Stimulated activated CD4-positive, alpha-beta T cell treated with anti-CD3 and anti-CD28 coated beads, Interleukin-1b, Interleukin-23, amount 100 ng/mL, for 4 hours (primary cell): ENCODE measurements around the gene PKHD1.
"Not testable (repeated sequence)": the region's sequence is repeated elsewhere in the genome, so short reads cannot be mapped to it uniquely, and the experiment has no call there.

Experiments
- DNase-seq, 2 donors: peaks; one replicate each; pipeline ENCODE4 v3.0.0-alpha.2; 2020; ENCODE audit warnings: low read depth in 2 of 2

The PKHD1 gene

DNA sequence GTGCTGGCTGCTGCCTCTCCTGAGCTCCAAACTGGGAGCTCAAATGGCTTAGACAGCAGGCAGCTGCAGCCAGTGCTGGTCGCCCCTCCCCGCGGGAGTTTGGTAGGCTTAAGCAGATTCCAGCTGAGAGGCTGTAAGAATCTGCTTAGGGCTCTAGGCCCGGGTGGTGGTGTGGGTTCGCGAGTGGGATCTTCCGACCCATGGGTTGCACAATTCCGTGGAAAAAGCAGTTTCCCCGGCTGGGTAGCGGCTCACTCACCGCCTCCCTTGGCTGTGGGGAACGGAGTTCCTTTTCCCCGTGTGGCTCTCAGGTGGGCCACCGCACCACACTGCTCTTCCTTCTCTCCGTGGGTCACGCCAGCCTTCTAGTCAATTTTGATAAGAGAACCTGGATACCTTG lies 232.5 kb downstream of the PKHD1 start:
- no peak for DNase-seq

DNA sequence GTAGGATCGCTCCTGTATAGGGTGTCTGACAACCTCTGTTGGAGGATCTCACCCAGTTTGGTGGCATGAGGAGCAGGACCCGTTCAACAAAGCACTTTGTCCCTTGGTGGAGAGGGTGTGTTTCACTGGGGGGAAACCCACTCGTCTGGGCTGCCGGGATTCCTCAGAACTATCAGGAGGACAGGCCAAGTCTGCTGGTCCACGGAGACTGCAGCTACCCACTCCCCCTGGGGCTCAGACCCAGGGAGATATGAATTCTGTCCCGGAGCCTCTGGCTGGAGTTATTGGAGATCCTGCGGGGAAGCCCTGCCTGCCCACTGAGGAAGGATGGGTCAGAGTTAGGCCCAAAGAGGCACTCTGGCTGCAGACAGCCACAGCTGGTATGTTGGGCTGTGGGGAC lies 233.1 kb downstream of the PKHD1 start:
- no peak for DNase-seq

DNA sequence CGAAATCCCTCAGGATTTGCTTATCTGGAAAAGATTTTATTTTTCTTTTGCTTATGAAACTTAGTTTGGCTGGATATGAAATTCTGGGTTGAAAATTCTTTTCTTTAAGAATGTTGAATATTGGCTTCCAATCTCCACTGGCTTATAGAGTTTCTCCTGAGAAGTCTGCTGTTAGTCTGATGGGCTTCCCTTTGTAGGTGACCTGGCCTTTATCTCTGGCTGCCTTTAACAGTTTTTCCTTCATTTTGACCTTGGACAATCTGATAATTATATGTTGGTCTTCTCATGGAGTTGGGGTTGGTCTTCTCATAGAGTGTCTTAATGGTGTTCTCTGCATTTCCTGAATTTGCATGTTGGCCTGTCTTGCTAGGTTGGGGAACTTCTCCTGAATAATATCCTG lies 234.3 kb downstream of the PKHD1 start:
- not testable (repeated sequence) for DNase-seq

DNA sequence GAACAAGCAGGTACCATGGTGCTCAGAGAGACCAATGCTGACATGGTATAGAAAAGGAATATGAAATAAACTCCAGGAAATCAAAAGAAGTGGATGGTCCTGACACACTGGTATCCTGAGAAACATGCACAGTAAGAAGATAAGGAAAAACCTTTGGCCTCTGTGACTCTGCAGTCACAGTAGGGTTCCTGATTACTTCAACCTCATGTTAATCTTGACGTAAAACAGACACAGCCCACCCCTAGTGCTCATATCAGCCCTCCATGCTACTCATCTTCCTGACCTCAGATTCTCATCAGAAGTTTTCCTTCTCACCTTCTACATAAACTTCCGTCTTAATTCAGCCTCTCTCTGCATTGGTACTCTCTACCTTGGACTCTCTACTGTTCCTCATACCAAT lies 240.9 kb downstream of the PKHD1 start:
- DNase-seq: no peak

DNA sequence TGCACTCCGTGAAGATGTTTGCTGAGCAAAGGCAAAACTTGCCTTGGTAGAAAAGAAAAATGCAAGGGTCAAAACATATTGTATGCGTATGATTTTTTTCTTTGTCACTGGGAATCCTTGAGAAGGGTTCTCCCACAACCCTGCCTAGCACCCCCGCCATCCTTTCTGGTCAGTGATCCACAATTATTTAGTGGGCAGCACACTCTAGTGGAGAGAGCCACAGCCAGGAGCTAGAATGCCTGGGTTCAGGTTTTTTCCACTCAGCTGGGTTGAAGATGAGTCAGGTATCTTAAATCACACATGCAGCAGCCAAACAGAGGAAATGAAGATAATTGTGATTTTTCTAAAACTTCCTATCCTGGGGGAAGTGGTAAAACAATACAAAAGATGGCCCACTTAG lies 243.1 kb downstream of the PKHD1 start:
- DNase-seq: no peak

DNA sequence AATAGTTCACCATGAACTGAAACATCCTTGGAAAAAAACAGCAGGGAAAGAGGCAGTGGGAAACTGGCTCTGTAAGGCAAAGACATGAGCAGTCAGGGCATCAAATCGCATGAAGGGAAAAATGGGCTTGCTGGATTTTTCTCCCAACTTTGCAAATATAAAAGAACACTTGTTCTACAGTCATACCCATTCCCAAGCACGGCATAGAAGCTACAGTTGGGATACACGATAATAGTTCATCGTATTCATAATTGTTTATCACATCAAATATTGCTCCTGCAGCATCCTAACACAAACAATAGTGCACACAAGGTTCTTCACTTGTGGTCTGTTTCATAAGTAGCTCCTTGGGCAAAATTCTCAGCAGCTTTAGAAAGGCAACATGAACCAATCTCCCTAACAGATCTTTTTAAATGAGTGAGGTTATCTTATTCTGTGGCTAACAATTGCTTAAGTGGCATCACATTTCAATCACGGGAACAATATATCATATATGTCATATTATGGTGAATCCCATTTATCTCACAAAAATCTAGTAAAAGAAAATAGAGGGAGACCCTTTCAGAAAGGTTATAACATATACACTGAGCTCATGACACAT lies 243.9 kb downstream of the PKHD1 start:
- no peak for DNase-seq

DNA sequence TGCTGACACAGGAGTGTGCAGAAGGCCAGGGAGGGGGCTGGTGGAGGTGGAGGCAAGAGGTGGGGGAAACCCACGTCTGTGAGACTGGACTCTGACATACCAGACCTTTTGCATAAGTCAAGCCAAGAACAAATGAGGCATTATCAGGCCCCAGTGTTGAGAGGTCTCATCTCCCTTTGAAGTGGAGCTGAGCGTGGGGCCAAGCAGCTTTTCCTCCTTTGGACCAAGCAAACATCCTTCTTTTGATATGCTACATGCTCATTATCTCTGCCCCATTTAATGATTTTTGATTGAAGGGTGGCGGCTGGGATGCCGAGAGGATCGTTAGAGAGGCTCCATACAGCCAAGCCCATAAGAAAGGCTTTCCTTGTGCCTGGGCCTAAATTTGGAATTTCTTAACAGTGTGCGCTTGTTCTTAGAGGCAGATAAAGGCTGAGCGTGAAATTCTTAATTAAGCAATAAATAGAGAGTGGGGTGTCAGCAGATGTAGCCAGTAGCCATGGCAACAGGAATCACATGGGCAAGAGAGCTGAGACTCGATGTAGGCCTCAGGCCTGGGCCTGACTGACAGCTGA lies 244.5 kb downstream of the PKHD1 start:
- no peak for DNase-seq

DNA sequence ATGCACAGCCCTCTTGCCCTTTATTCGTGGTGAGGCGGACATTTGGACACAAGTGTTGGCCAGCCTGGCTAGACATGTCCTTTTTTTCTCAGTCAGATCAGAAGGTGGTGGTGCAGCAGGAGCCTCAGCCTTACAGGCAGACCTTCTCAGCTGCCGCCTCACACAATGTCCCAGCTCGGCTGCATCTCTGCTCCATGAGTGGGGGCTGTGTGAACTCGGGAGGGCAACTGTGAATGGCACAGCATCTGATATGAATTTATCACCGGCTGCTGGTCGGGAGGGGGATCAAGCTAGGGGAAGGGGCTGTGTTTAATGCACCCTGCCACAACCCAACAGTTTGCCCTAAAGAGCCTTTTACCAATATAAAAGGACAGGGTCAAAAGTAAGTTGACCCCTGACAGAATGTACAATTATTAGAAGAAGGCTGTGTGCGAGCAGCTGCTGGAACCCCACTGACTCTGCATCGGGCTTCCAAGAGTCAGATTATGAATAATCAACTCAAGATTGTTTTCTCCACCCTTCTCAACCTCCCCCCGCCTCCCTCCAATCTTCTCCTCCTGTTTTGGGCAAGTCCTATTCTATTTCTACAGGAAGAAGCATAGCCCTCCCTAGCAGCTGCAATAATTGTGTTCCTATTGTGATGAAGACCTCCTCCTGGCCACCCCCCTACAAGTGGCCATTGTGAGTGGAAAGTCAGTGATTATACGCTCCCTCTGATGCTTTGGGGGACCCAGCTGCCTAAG lies 245.2 kb downstream of the PKHD1 start:
- DNase-seq: no peak

DNA sequence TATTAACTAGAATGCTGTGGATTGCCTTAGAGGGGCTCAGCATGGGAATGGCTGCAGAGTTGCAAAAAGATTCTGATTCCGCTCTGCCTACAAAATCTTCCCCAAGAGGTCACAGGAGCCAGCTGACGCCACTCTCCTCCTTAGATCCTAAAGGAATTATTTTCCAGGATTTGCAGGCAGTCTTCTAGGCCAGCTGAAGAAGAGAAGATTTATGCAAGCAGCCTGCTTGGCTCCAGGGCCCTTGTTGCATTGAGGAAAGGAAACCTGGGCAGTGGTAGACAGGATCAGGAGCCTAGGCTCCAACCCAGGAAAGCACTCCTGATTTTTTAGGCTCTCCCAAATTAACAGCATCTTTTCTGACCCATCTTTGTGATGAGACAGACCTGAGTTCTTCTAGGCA lies 245.8 kb downstream of the PKHD1 start:
- DNase-seq: no peak

DNA sequence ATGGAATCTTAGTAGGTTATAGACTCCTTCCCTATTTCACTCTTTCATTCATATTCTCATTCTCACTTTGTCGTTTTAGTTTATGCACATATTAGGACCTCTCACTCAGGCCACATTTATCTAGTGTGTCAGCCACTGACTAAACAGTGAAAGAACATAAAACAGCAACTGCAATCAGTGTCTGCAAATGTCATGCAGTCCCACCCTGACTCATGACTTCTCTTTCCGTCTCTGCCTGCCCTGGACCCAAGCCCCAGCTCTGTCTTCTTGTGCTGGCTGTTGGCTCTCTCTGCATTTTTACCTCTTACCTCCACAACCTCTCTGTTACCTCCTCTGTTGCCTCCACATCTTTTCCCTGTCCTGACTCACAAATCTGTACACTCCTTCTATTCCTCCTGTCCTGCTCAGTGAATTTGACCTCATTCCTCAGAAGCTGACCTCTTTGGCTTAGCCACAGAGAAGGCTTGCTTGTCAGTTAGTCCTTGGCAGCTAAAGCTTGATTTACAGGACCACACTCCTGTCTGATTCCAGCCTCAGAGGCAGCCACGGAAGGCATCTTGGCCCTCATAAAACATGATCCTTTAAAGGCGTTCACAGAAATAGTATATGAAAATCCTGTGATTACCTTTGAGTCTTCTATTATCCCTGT lies 247.6 kb downstream of the PKHD1 start:
- no peak for DNase-seq

DNA sequence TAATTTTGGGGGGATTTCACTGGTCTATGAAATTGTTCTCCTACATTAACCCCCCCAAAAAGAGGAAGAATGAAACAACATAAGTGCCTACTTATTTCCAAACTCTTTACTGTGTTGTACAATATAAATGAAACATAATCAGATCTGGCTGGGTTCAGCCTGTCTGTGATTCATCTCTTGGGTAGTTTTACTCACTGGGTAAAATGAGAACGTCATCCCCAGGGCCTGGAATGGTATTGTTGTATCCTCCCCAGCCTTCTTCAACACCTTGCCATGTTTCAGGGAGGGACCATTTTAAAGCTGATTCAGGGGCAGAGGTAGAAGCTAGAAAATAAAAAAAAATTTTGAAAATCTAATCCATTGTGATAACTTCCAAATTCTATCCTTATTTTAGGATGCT lies 256.7 kb downstream of the PKHD1 start:
- DNase-seq: no peak

DNA sequence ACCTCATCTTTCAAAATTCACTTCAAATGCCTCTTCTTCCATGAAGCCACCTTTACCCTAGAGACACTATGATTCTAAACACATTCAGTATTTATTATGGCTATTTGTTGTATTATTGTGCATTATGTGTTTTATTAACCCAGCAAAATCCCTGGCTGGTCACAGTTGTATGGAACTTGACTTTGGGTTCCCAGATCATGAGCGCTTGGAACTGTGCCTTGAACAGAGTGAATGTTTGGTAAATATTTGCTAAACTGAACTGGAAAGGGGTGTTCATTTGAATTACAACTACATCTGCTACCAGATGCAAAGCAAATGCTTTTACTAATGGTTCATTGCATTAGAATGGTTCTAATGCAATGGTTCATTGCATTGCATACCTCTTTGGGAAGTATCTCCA lies 259.8 kb downstream of the PKHD1 start:
- DNase-seq: no peak

DNA sequence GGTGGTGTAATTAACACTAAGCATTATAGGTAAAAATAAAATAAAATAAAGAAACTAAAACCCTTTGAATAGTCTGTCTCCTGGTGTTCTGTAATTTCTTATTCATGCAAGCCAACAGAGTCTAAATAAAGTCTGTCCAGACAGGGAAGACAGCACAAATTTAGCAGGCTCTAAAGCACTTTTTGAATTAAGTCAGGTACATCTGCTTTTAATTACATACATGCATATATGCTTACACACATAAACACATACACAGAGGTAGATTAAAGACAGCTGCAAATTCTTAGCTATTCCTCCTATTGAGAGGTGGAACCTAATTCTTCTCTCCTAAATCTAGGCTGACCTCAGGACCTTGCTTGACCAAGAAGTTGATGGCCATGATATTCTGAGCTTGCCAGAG lies 262.5 kb downstream of the PKHD1 start:
- no peak for DNase-seq

DNA sequence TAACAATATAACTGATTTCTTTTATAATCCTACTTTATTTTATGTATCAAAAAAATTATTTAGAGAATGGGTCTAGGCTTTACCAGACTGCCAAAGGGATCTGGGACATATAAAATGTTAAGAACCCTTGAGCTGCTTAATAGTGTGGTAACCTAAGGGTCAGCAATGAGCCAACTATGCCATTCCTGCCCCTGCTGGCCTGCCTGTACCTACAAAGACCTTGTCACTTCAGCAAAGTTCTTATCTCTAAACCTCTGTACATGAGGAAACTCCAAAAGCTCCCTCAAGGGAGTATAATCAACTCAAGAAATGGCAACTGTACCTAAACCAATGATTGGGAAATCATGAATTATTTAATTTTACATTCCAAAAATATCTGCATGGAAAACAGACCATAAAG lies 266.9 kb downstream of the PKHD1 start:
- DNase-seq: no peak

DNA sequence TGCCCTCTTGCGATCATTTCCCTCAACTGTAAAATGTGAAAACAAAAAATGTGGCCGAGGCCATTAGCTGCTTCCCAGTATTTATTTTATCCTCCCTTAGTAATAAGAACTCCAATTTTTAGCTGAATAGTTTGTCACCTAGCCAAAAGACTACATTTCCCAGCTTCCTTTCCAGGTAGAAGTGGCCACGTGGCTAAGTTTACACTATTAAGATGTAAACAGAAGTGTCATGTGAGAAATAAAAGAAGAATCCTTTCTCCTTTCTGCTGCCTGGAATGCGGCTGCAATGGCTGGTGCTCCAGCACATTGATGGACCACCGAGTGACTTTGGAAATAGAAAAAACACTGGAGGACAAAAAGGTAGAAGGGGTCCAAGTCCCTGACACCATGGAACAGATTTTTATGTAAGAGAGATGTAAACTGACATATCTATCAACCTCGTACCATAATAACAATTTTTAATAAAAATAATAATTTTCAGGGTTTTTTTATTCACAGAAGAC lies 268.8 kb downstream of the PKHD1 start:
- no peak for DNase-seq

DNA sequence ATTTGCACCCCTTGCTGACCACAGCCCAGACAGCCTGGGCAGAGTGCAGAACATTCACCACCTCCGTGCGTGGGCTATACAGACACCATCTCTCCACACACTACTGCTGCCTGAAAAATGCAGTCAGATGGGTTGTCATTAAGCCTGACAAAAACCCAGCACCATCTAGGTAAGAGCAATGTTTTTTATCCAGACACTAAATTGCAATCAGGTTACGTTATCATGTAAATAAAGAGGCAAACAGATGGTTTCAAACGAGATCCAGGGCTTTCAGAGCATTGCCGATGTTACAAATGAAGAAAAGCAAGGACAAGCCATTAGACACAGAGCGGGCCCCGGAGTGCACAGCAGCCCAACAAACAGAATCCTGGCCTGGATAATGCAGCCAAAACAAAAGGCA lies 269.6 kb downstream of the PKHD1 start:
- no peak for DNase-seq

DNA sequence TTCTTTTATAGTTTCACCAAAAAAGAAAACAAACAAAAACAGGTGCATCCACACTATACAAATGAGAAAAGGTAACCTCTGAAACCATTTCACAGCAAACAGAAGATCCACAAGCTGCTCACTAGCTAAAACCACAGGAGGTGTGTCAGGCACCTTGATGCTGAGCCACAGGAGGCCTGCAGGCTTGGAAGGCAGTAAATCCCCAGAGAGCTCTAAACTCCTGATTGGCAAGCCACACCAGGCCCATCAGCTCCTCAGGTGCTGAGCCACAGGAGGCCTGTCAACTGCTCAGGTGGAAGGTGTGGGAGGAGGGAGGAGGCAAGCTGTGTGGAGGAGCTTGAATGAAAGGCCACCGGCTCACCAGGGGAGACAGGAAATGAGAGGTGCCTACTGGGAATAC lies 273.0 kb downstream of the PKHD1 start:
- no peak for DNase-seq

DNA sequence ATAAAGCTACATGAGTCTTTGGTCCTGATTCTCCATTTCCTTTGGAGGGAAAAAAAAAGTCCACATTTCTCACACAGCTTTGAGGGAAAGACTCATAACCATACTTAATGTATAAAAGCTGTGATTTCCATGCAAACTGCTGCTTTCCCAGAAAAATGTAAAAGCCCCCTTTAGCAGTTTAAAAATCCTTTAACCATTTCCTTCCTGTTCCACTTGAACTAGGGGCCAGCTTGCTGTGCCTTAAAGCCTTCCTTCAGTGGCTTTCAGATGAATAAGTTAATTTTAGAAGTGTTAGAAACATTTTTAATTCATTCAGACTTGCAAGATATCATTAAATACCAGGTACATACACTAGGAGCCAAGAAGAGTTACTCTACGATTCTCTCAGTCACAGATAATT lies 273.5 kb downstream of the PKHD1 start:
- DNase-seq: no peak

DNA sequence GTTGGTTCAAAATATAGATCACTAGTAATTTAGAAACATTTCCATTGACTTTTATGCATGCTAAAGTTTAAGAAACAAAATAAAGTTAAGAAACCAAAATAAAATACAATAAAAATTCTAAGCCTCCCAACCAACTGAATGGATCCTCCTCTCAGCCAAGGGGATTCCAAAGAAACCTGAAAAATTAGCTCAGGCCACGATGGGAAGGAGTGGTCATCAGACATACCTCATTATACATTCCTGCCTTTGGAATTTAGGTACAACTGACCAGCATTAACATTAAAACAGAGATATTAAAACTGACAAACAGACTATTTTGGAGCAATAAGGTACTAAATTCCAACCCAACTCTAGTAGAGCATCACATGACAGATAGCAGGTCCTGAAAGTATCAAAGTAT lies 275.2 kb downstream of the PKHD1 start:
- DNase-seq: no peak

DNA sequence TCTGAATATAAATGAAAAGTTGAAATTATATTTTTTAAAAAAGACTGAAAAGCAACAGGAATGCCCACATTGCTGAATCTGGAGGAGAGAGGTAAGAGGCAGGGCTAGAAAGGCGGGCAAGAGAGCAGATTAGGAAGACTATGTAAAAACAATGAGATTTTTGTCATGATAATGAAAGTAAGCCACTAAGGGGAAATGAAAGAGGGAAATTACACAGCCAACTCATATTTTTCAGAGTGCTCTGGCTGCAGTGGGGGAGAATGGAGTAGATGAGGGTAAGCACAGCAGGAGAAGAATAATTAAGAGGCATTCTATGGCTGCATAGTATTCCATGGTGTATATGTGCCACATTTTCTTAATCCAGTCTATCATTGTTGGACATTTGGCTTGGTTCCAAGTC lies 281.9 kb downstream of the PKHD1 start:
- DNase-seq: no peak

DNA sequence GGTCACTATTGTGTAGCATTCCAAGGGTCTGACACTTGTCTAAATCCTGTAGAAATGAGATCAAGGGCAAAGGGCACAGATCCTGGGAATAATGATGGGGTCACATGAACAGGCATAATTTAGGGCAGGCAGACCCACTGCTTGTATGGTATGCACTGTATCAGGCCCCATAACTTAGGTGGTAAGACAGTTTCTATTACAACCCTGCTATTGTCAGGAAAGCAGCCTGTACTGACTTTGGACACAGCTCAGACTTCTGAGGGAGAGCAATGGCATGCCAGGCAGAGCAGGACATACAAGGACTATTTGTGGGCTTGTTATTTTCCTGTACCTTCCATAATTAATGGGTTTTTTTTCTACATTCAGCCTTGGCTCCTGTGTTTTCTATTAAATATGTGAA lies 286.8 kb downstream of the PKHD1 start:
- no peak for DNase-seq

DNA sequence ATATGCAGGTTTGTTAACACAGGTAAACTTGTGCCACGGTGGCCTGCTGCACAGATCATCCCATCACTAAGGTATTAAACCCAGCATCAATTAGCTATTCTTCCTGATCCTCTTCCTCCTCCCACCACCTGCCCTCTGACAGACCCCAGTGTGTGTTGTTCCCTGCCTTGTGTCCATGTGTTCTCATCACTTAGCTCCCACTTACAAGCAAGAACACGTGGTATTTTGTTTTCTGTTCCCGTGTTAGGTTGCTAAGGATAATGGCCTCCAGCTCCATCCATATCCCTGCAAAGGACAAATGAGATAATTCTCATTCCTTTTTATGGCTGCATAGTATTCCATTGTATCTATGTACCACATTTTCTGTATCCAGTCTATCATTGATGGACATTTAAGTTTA lies 294.0 kb downstream of the PKHD1 start:
- DNase-seq: no peak
